ENCODE data around the gene QSOX1.

QSOX1 gene

GRCh38 chr1:180236698-180237509, 82.2 kb downstream of the QSOX1 start:
- DNase-seq, result no peak

GRCh38 chr1:180237869-180238476, 83.3 kb downstream of the QSOX1 start:
- no peak for DNase-seq

GRCh38 chr1:180238675-180239074, 84.0 kb downstream of the QSOX1 start:
- no peak for DNase-seq

- no peak for DNase-seq
Observed at GRCh38 chr1:180239145-180240096, 84.8 kb downstream of the QSOX1 start.

- DNase-seq, result no peak
Observed at GRCh38 chr1:180241716-180242544, 87.3 kb downstream of the QSOX1 start.

- DNase-seq, result no peak
Observed at GRCh38 chr1:180243517-180244221, 89.0 kb downstream of the QSOX1 start.

- no peak for DNase-seq
Observed at GRCh38 chr1:180244840-180245239, 90.2 kb downstream of the QSOX1 start.

- no peak for DNase-seq
Observed at GRCh38 chr1:180246579-180246978, 91.9 kb downstream of the QSOX1 start.

- DNase-seq, result no peak
Observed at GRCh38 chr1:180247061-180247460, 92.4 kb downstream of the QSOX1 start.

- no peak for DNase-seq
Observed at GRCh38 chr1:180247580-180247979, 92.9 kb downstream of the QSOX1 start.

GRCh38 chr1:180248176-180248575, 93.5 kb downstream of the QSOX1 start:
- DNase-seq, result no peak

- no peak for DNase-seq
Observed at GRCh38 chr1:180248731-180249681, 94.3 kb downstream of the QSOX1 start.

GRCh38 chr1:180249725-180250498, 95.2 kb downstream of the QSOX1 start:
- DNase-seq, result no peak

GRCh38 chr1:180250499-180250770, 95.8 kb downstream of the QSOX1 start:
- no peak for DNase-seq

GRCh38 chr1:180250883-180251509, 96.3 kb downstream of the QSOX1 start:
- DNase-seq, result no peak

GRCh38 chr1:180251526-180252305, 97.0 kb downstream of the QSOX1 start:
- DNase-seq, result no peak

- peak; percentile 74 for DNase-seq
Observed at GRCh38 chr1:180252638-180253536, 98.2 kb downstream of the QSOX1 start.

Data from activated naive CD4-positive, alpha-beta T cell treated with Interleukin-2 at 50 U/mL for 16 hours (primary cell).